ENCODE results near the gene SLC2A13.
"Not testable (repeated sequence)": the region's sequence is repeated elsewhere in the genome, so short reads cannot be mapped to it uniquely, and the experiment has no call there.

Gene SLC2A13

DNA sequence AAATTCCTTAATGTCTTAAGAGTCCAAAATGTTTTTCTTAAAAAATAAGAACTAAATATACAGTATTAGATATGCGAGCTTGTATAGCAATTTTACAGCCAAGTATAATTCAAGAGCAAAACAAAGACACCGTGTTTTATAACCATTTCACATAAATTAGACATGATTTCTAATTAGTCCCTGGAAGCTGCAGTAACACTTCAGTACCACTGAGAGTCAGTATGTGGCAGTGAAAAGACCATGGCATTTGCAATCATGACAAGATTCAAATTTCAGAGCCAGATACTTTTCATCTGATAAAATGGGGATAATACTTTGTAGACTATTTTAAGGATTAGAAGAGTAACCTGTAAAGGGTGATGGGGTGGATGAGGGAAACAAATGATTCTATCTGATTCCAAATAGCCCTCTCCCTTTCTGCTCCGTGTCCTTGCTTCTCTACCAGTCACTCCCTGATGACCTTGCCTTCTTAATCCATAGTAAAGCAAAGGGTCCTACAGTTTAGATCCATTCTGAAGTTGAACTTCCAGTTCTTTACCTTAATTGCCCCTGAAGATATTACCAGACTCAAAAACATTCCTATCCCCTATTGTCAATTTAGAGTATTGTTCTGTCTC, 340.8 kb downstream of the SLC2A13 start:
- Histone ChIP-seq H3K9me3 (ENCODE audit: control insufficient read depth, low read length) (no peaks in the 10 kb centered on the region), H3K27ac (ENCODE audit: low read depth, low read length, severe bottlenecking) (no peak overlapping the region), H3K4me3 (ENCODE audit: extremely low read depth, insufficient read depth, low read length, poor library complexity, severe bottlenecking) (no peak overlapping the region), H3K4me1 (ENCODE audit: control insufficient read depth, insufficient read depth, low read length, poor library complexity, severe bottlenecking) (no peaks in the 10 kb centered on the region), H3K36me3 (ENCODE audit: control insufficient read depth, insufficient read depth, low read length) (no peaks in the 10 kb centered on the region)
- WGBS, 2 experiments (ENCODE audit: insufficient coverage in 2 of 2): 0 to 100% methylated on average over 1 of the region's 3 CpGs

DNA sequence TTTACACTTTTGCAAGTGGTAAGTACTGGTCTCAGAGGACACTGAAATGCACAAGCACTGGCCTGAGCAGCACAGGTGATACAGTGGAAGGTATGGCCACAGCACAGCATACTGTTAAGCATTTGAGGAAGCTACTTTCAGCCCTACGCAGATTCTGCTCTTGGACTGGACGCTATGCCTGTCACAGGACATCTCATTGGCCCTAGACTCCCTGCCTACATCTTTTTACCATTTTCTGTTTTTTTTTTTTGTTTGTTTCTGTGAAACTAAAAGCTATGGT, 342.1 kb downstream of the SLC2A13 start:
- Histone ChIP-seq H3K9me3 (ENCODE audit: control insufficient read depth, low read length) (no peaks in the 10 kb centered on the region), H3K27ac (ENCODE audit: low read depth, low read length, severe bottlenecking) (no peak overlapping the region), H3K36me3 (ENCODE audit: control insufficient read depth, insufficient read depth, low read length) (no peaks in the 10 kb centered on the region), H3K4me1 (ENCODE audit: control insufficient read depth, insufficient read depth, low read length, poor library complexity, severe bottlenecking) (no peaks in the 10 kb centered on the region), H3K4me3 (ENCODE audit: extremely low read depth, insufficient read depth, low read length, poor library complexity, severe bottlenecking) (no peak overlapping the region)
- 80 to 83% methylated on average over 2 of the region's 2 CpGs for WGBS, 2 experiments (ENCODE audit: insufficient coverage in 2 of 2)

DNA sequence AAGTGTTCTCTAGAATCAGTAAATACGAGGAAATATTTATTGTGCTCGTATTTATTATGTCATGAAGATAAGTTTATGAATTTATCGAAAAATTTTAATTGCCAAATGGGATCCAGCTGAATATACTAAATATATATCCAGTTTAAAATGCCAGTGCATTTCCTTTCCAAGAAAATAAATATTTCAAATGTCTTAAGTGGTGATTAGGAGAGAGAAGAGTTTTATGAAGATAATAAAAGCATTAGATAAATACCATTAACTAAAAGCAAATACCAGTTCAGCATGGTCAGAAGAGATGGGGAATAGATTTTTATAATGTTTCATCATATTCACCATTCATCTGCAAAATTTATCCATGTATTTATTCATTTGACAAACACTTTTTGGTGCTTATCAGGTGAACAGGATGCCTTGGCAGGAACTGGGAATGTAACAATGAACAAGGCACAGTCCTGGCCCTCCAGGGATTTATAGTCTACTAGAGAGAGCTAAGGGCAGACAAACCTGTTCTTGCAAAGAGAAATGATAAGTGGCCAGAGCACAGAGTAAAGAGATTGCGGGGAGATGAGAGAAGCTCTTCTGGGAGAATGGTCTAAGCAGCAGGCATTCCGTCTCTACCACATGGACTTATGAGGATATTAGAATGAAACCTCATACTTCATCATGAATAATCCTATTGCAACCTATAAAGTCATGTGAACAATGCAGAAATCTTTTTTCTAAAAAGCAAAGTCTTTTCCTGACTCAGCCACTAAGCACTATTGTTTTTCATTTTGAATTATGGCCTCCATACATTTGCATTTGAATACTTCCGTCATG, 342.6 kb downstream of the SLC2A13 start:
- no peaks in the 10 kb centered on the region for H3K36me3 ChIP-seq (ENCODE audit: control insufficient read depth, insufficient read depth, low read length)
- no peaks in the 10 kb centered on the region for H3K9me3 ChIP-seq (ENCODE audit: control insufficient read depth, low read length)
- no peaks in the 10 kb centered on the region for H3K4me1 ChIP-seq (ENCODE audit: control insufficient read depth, insufficient read depth, low read length, poor library complexity, severe bottlenecking)
- 94 to 100% methylated on average over 1 to 2 of the region's 6 CpGs for WGBS, 2 experiments (ENCODE audit: insufficient coverage in 2 of 2)
- H3K4me3 ChIP-seq (ENCODE audit: extremely low read depth, insufficient read depth, low read length, poor library complexity, severe bottlenecking): no peak overlapping the region
- no peak overlapping the region for H3K27ac ChIP-seq (ENCODE audit: low read depth, low read length, severe bottlenecking)

DNA sequence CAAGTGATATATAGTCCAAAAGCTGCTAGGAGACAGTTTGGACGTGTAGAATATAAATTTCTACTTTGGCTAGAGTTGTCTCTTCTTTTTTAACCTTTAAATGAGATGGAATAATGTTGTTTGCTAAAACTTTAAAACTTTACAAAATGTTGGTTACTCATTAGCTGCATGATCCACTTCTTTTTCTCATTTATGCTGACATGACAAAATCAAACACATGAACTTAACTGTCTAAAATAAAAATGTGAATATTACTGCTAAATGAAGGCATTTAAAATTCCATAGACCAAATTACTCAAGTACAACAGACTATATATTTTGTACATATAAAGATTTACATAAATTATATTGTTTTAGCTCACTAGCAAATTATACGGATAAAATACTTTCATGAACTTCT, 350.4 kb downstream of the SLC2A13 start:
- WGBS, 2 experiments (ENCODE audit: insufficient coverage in 2 of 2): 80% methylated on average over 1 of the region's 2 CpGs; no CpG with 5 or more reads in 1 of the 2 experiments
- Histone ChIP-seq H3K36me3 (ENCODE audit: control insufficient read depth, insufficient read depth, low read length) (no peaks in the 10 kb centered on the region), H3K4me1 (ENCODE audit: control insufficient read depth, insufficient read depth, low read length, poor library complexity, severe bottlenecking) (no peaks in the 10 kb centered on the region), H3K27ac (ENCODE audit: low read depth, low read length, severe bottlenecking) (no peak overlapping the region), H3K4me3 (ENCODE audit: extremely low read depth, insufficient read depth, low read length, poor library complexity, severe bottlenecking) (no peak overlapping the region), H3K9me3 (ENCODE audit: control insufficient read depth, low read length) (no peaks in the 10 kb centered on the region)

DNA sequence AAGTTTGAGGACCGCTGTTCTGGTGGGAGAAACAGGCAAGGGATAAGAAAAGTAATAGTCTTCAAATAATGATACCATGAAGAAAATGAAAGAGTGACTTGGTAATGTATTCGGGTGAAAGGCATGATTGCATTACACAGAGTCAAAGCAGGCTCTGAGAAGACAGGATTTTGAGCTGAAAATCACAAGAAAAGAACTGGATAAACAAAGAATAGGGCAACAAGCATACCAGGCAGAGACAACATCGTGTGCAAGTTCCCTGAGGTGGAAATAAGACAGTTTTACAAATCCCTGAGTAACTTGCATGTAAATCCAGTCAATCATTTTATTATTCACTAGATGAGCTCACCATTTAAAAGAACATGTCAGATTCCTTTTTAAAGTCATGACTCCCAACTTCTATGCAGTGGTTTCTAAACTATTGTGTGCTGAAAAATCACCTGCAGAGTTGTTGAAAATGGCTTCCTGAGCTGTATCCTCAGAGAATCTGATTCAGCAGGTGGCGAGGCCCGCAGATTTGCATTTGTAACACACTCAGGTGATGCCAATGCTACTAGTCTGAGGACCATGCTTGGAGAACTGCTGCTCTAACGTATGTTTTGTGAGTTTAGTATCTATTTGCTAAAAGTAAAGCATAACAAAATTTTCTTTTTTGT, 353.3 kb downstream of the SLC2A13 start:
- WGBS, 2 experiments (ENCODE audit: insufficient coverage in 2 of 2): 47 to 57% methylated on average over 3 to 4 of the region's 6 CpGs
- Histone ChIP-seq H3K27ac (ENCODE audit: low read depth, low read length, severe bottlenecking) (no peak overlapping the region), H3K4me3 (ENCODE audit: extremely low read depth, insufficient read depth, low read length, poor library complexity, severe bottlenecking) (no peak overlapping the region)

DNA sequence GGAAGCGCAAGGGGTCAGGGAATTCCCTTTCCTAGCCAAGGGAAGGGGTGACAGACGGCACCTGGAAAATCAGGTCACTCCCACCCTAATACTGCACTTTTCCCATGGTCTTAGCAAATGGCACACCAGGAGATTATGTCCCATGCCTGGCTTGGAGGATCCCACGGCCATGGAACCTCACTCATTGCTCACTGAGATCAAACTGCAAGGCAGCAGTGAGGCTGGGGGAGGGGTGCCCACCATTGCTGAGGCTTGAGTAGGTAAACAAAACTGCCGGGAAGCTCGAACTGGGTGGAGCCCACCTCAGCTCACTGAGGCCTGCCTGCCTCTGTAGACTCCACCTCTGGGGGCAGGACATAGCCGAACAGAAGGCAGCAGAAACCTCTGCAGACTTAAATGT, 359.7 kb downstream of the SLC2A13 start:
- not testable (repeated sequence) for H3K9me3 ChIP-seq (ENCODE audit: control insufficient read depth, low read length); H3K4me1 ChIP-seq (ENCODE audit: control insufficient read depth, insufficient read depth, low read length, poor library complexity, severe bottlenecking); H3K4me3 ChIP-seq (ENCODE audit: extremely low read depth, insufficient read depth, low read length, poor library complexity, severe bottlenecking); H3K27ac ChIP-seq (ENCODE audit: low read depth, low read length, severe bottlenecking); H3K36me3 ChIP-seq (ENCODE audit: control insufficient read depth, insufficient read depth, low read length)
- WGBS, 2 experiments (ENCODE audit: insufficient coverage in 2 of 2): 76 to 77% methylated on average over 3 to 4 of the region's 6 CpGs

More for the DNA sequence above, 353.3 kb downstream of the SLC2A13 start:
- Histone ChIP-seq H3K36me3 (ENCODE audit: control insufficient read depth, insufficient read depth, low read length) (no peaks in the 10 kb centered on the region), H3K9me3 (ENCODE audit: control insufficient read depth, low read length) (no peaks in the 10 kb centered on the region), H3K4me1 (ENCODE audit: control insufficient read depth, insufficient read depth, low read length, poor library complexity, severe bottlenecking) (no peaks in the 10 kb centered on the region)

DNA sequence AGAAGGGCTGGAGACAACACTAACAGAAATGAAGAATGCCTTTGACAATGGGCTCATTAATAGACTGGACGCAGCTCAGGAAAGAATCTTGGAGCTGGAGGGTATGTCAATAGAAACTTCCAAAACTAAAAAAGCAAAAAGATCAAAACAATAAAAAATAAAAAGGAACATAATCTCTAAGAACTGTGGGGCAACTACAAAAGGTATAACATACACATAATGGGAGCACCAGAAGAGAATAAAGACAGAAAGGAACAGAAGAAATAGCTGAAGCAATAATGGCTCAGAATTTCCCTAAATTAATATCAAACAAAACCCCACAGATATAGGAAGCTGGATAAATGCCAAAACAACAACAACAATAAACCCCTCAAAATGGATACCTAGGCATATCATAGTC, 362.2 kb downstream of the SLC2A13 start:
- Histone ChIP-seq H3K9me3 (ENCODE audit: control insufficient read depth, low read length) (no peaks in the 10 kb centered on the region), H3K4me3 (ENCODE audit: extremely low read depth, insufficient read depth, low read length, poor library complexity, severe bottlenecking) (no peak overlapping the region), H3K4me1 (ENCODE audit: control insufficient read depth, insufficient read depth, low read length, poor library complexity, severe bottlenecking) (no peaks in the 10 kb centered on the region), H3K36me3 (ENCODE audit: control insufficient read depth, insufficient read depth, low read length) (no peaks in the 10 kb centered on the region), H3K27ac (ENCODE audit: low read depth, low read length, severe bottlenecking) (no peak overlapping the region)
- 80% methylated on average over 1 of the region's 1 CpG; no CpG with 5 or more reads in 1 of the 2 experiments for WGBS, 2 experiments (ENCODE audit: insufficient coverage in 2 of 2)

DNA sequence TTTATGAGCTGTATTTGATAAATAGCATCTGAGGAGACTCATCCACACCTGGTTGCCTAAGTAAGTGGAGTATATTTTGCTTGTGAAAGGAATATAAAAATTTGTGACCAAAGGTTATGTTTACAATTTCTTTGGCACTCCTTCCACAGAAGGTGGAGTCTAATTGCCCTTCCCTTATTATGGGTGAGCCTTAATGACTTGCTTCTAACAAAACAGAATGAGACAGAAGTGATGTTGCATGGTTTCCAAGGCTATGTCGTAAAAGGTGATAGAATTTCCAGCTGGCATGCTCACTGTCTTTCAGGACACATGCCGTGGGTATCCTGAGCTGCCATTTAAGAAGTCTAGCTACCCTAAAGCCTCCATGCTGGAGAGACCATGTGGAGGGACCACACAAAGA, 369.5 kb downstream of the SLC2A13 start:
- H3K4me1 ChIP-seq (ENCODE audit: control insufficient read depth, insufficient read depth, low read length, poor library complexity, severe bottlenecking): no peaks in the 10 kb centered on the region
- no peak overlapping the region for H3K4me3 ChIP-seq (ENCODE audit: extremely low read depth, insufficient read depth, low read length, poor library complexity, severe bottlenecking)
- H3K9me3 ChIP-seq (ENCODE audit: control insufficient read depth, low read length): peaks cover 4% of the 10 kb centered on the region
- no peaks in the 10 kb centered on the region for H3K36me3 ChIP-seq (ENCODE audit: control insufficient read depth, insufficient read depth, low read length)
- 87 to 92% methylated on average over 2 of the region's 2 CpGs for WGBS, 2 experiments (ENCODE audit: insufficient coverage in 2 of 2)
- no peak overlapping the region for H3K27ac ChIP-seq (ENCODE audit: low read depth, low read length, severe bottlenecking)

DNA sequence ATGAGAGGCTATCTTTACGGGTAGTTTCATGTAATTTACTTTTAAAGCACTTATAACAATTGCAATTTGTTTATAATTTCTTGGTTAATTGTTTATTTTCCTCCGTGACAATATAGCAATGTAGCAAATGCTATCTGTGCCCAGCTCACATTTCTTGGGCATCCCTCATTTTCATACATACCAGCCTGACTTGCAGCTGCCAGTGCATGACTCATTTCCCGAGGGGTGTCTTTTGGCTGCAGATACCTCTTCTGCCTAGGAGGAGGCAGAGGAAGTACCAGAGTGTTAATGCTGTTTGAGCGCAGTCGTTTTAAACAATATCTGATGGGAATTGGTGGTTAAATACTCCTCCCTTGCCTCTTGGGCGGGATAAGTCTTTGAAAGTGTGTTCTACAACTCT, 382.1 kb downstream of the SLC2A13 start:
- Histone ChIP-seq H3K36me3 (ENCODE audit: control insufficient read depth, insufficient read depth, low read length) (no peaks in the 10 kb centered on the region), H3K4me3 (ENCODE audit: extremely low read depth, insufficient read depth, low read length, poor library complexity, severe bottlenecking) (no peak overlapping the region), H3K4me1 (ENCODE audit: control insufficient read depth, insufficient read depth, low read length, poor library complexity, severe bottlenecking) (peaks cover 4% of the 10 kb centered on the region), H3K27ac (ENCODE audit: low read depth, low read length, severe bottlenecking) (no peak overlapping the region), H3K9me3 (ENCODE audit: control insufficient read depth, low read length) (no peaks in the 10 kb centered on the region)
- 81 to 100% methylated on average over 1 to 4 of the region's 6 CpGs for WGBS, 2 experiments (ENCODE audit: insufficient coverage in 2 of 2)

DNA sequence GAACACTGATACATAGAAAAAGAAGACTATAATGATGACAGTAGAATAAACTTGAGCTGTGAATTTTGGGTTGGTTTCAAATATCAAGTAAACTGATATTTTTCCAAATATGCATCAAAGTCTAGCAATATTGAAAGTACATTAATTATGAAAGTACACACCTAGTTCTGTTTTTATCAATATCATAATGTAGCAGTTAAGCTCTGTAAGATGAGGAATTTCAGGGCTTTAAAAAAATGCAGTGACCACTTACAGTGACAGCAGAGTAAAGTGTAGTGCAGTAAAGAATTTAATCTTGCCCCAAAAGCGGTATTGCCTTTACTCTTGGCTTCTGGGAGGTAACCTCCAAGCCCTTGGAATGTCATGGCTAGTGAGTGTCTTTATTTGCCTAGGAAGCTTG, 383.4 kb downstream of the SLC2A13 start:
- Histone ChIP-seq H3K36me3 (ENCODE audit: control insufficient read depth, insufficient read depth, low read length) (no peaks in the 10 kb centered on the region), H3K4me3 (ENCODE audit: extremely low read depth, insufficient read depth, low read length, poor library complexity, severe bottlenecking) (no peak overlapping the region), H3K4me1 (ENCODE audit: control insufficient read depth, insufficient read depth, low read length, poor library complexity, severe bottlenecking) (peaks cover 4% of the 10 kb centered on the region), H3K27ac (ENCODE audit: low read depth, low read length, severe bottlenecking) (no peak overlapping the region), H3K9me3 (ENCODE audit: control insufficient read depth, low read length) (no peaks in the 10 kb centered on the region)
- WGBS, 2 experiments (ENCODE audit: insufficient coverage in 2 of 2): 42 to 43% methylated on average over 1 of the region's 1 CpG

DNA sequence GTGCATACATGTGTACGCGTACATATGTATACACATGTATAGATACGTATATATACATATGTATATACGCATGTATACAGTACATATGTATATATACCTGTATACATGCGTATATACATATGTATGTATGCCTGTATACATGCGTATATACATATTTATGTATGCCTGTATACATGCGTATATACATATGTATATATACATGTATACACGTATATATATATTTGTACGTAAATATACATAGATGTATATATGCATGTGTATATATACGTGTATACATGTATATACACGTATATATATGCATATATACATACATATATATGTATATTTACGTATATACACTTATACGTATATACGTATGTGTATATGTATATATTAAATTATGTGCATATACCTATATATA, 392.3 kb downstream of the SLC2A13 start:
- Histone ChIP-seq H3K9me3 (ENCODE audit: control insufficient read depth, low read length) (no peaks in the 10 kb centered on the region), H3K36me3 (ENCODE audit: control insufficient read depth, insufficient read depth, low read length) (no peaks in the 10 kb centered on the region), H3K4me3 (ENCODE audit: extremely low read depth, insufficient read depth, low read length, poor library complexity, severe bottlenecking) (no peak overlapping the region), H3K27ac (ENCODE audit: low read depth, low read length, severe bottlenecking) (no peak overlapping the region), H3K4me1 (ENCODE audit: control insufficient read depth, insufficient read depth, low read length, poor library complexity, severe bottlenecking) (no peaks in the 10 kb centered on the region)
- WGBS, 2 experiments (ENCODE audit: insufficient coverage in 2 of 2): no CpG with 5 or more reads among the region's 14 CpGs
